OCI-LY3 (cell line): ENCODE data around the gene ZBTB38.

Source experiments
- EZH2phosphoT487 ChIP-seq: fragments of 200-600 bp; shearing (Covaris generic); IDR thresholded peaks from 2 replicates; pipeline ENCODE4 v1.6.1; 2018; ENCODE audit warnings: antibody characterized with exemption, mixed run types, low read depth
- TF ChIP-seq, protein P1 (sequence below): fragments of 200-600, 300-600 bp; sonication (generic); IDR thresholded peaks from 2 replicates; pipeline ENCODE4 v1.5.1; 2014; ENCODE audit warnings: antibody characterized with exemption, low read length, low read depth

DNA sequence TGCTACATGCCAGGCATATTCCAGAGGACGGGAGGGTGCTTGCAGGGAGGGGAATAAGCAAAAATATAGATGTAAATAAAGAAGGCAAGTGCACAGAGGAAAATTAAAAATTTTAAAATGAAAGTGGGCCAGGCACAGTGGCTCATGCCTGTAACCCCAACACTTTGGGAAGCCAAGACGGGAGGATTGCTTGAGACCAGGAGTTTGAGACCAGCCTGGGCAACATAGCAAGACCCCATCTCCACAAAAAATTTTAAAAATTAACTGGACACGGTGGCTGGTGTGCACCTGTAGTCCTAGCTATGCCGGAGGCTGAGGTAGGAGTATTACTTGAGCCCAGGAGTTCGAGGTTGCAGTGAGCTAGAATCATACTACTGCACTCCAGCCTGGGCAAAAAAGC lies 22.4 kb downstream of the ZBTB38 start:
- TF ChIP-seq, protein P1, sequence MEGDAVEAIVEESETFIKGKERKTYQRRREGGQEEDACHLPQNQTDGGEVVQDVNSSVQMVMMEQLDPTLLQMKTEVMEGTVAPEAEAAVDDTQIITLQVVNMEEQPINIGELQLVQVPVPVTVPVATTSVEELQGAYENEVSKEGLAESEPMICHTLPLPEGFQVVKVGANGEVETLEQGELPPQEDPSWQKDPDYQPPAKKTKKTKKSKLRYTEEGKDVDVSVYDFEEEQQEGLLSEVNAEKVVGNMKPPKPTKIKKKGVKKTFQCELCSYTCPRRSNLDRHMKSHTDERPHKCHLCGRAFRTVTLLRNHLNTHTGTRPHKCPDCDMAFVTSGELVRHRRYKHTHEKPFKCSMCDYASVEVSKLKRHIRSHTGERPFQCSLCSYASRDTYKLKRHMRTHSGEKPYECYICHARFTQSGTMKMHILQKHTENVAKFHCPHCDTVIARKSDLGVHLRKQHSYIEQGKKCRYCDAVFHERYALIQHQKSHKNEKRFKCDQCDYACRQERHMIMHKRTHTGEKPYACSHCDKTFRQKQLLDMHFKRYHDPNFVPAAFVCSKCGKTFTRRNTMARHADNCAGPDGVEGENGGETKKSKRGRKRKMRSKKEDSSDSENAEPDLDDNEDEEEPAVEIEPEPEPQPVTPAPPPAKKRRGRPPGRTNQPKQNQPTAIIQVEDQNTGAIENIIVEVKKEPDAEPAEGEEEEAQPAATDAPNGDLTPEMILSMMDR = no peak
- TF ChIP-seq EZH2phosphoT487 = no peak
